Skin epidermis (tissue), 12 donors: ENCODE measurements around the gene TMC8.

Source experiments
- H3K27ac ChIP-seq, 21 experiments: fragments of 200-600 bp; sonication (generic) in 11 of 21; one replicate each; pipeline ENCODE4 v1.5.0; 2020; ENCODE audit warnings: mild to moderate bottlenecking in 3 of 21, inconsistent platforms in 2 of 21, moderate library complexity in 2 of 21
- H3K4me3 ChIP-seq, 7 experiments: fragments of 200-600 bp; sonication (generic) in 2 of 7; one replicate each; pipeline ENCODE4 v1.5.0; 2020; ENCODE audit warnings: inconsistent platforms in 2 of 7, mild to moderate bottlenecking in 2 of 7, moderate library complexity in 1 of 7

Gene TMC8

GRCh38 chr17:78144736-78145641, 14.4 kb downstream of the TMC8 start:
- no peak overlapping the region for H3K4me3 ChIP-seq
- H3K27ac ChIP-seq, result peak overlapping the region in 17 of 21 experiments; percentile 1 to 74 (median 45)

- Histone ChIP-seq H3K4me3 (no peak overlapping the region), H3K27ac (peak overlapping the region in 2 of 21 experiments; percentile 1 to 58)
Measured at GRCh38 chr17:78146471-78146869, 15.9 kb downstream of the TMC8 start.

GRCh38 chr17:78146881-78147280, 16.3 kb downstream of the TMC8 start:
- Histone ChIP-seq H3K4me3 (no peak overlapping the region), H3K27ac (peak overlapping the region in 6 of 21 experiments; percentile 1 to 58 (median 20))

- H3K27ac ChIP-seq, result peak overlapping the region in 7 of 21 experiments; percentile 1 to 58 (median 21)
Measured at GRCh38 chr17:78147315-78147998, 16.9 kb downstream of the TMC8 start.

GRCh38 chr17:78148286-78149016, 17.9 kb downstream of the TMC8 start:
- no peak overlapping the region for H3K4me3 ChIP-seq
- peak overlapping the region in 1 of 21 experiments; percentile 1 for H3K27ac ChIP-seq

More at GRCh38 chr17:78147315-78147998, 16.9 kb downstream of the TMC8 start:
- H3K4me3 ChIP-seq, result no peak overlapping the region

- H3K4me3 ChIP-seq, result no peak overlapping the region
- peak overlapping the region in 10 of 21 experiments; percentile 0 to 61 (median 22) for H3K27ac ChIP-seq
Measured at GRCh38 chr17:78151514-78152008, 21.0 kb downstream of the TMC8 start.

GRCh38 chr17:78154903-78155811, 24.6 kb downstream of the TMC8 start:
- no peak overlapping the region for H3K4me3 ChIP-seq
- H3K27ac ChIP-seq, result peak overlapping the region in 14 of 21 experiments; percentile 9 to 67 (median 35)

- Histone ChIP-seq H3K27ac (peak overlapping the region in 18 of 21 experiments; percentile 28 to 78 (median 69)), H3K4me3 (no peak overlapping the region)
Measured at GRCh38 chr17:78159575-78160158, 29.1 kb downstream of the TMC8 start.

GRCh38 chr17:78163881-78164747, 33.5 kb downstream of the TMC8 start:
- Histone ChIP-seq H3K27ac (no peak overlapping the region), H3K4me3 (no peak overlapping the region)

GRCh38 chr17:78164748-78165607, 34.4 kb downstream of the TMC8 start:
- peak overlapping the region in 1 of 21 experiments; percentile 6 for H3K27ac ChIP-seq

GRCh38 chr17:78166416-78166815, 35.8 kb downstream of the TMC8 start:
- H3K4me3 ChIP-seq, result no peak overlapping the region
- no peak overlapping the region for H3K27ac ChIP-seq

More at GRCh38 chr17:78164748-78165607, 34.4 kb downstream of the TMC8 start:
- no peak overlapping the region for H3K4me3 ChIP-seq

- H3K27ac ChIP-seq, result peak within 1 kb of the TSS; percentile 54 to 99 (median 94)
- peak within 1 kb of the TSS; percentile 62 to 95 (median 76) for H3K4me3 ChIP-seq
Measured at GRCh38 chr17:78168242-78168902, 37.8 kb downstream of the TMC8 start, which contains the start of gene SYNGR2. TSS of gene SYNGR2 (plus strand) at chr17:78168581. CDS start at chr17:78168617, 36 bp downstream.

GRCh38 chr17:78168903-78169793, 38.6 kb downstream of the TMC8 start:
- Histone ChIP-seq H3K27ac (peak overlapping the region; percentile 54 to 99 (median 94)), H3K4me3 (peak overlapping the region; percentile 62 to 95 (median 76))

- H3K27ac ChIP-seq, result peak overlapping the region in 11 of 21 experiments; percentile 12 to 84 (median 47)
- no peak overlapping the region for H3K4me3 ChIP-seq
Measured at GRCh38 chr17:78170692-78171590, 40.4 kb downstream of the TMC8 start.
